GM12872 (cell line): Measurements from ENCODE around the gene MAB21L3.

Source experiments
- CTCF ChIP-seq: IDR thresholded peaks from 3 replicates; pipeline ENCODE4 v1.5.1; 2011; ENCODE audit warnings: low read depth, mild to moderate bottlenecking, low read length, moderate library complexity; ENCODE audit not compliant: insufficient read depth

Gene MAB21L3

DNA sequence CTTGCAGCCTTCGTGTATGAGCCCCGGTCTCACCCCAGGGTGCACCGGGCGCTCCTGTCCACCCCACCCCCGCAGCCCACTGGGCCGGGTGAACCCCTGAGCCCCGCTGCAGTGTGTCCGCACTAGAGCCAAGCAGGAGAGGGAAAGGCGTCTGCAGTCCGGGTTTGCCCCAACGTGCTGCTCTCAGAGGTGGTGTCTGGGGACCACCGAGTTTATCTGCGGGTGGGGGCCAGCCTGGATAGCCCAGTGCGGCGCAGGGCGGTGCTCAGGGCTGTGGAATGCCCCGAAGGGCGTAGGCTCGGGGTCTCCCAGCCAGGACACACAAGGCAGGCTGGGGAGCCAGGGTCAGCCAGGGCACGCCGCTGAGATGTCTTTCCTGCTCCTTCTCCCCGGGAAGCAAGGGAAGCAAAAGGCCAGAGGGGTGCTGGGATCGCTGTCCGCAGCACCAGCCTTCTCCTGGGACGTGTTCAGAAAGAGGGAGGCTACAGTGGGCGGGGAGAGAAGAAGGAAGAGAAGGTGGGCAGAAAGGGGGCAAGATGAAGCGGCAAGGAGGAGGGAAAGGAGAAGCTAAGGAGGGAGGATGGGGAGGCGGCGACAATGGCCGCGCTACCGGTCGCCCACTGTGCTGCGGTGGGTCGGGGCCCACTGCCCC is 56.6 kb downstream of the MAB21L3 start:
- TF ChIP-seq CTCF = no peak

DNA sequence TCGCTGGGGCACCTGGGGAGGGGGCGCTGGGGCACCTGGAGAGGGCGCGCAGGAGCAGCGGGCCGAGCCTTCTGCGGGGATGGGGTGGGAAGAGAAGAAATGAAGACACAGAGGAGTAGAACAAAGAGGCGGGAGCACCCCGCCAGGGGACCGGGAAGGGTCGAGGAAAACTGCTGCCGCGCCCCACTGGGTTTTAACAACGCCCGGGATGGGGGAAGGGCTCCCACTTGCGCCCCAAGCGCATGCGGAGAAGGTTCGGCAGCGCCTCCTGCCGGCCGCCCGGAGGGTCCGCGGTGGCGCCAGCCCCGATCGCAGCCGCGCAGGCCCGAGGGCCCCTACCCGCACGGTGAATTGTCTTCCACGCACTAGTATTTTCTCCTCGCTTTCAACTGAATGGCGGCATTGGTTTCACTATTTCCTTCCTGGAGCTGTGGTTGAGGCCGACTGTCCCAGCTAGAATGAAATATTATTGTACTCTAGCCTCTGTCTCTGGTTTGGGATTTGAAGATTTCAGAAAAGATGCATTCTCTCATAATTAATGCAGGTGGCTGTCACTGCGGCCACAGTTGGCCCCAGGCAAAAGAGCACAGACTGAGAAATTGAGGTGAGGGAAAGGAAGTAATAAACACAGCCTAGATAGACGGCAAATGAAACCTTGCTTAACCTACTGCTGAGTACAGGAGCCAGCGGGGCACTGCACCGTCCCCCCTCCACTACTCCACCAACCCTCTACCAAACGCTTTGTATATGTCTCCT is 57.3 kb downstream of the MAB21L3 start:
- TF ChIP-seq CTCF = peak; percentile 96

GRCh38 chr1:116169898-116170297 is 58.7 kb downstream of the MAB21L3 start:
- no peak for TF ChIP-seq CTCF

- TF ChIP-seq CTCF = no peak
These were observed 59.8 kb downstream of the MAB21L3 start for GRCh38 chr1:116170721-116171589.

- no peak for TF ChIP-seq CTCF
These were observed 61.5 kb downstream of the MAB21L3 start for GRCh38 chr1:116172666-116173065.

DNA sequence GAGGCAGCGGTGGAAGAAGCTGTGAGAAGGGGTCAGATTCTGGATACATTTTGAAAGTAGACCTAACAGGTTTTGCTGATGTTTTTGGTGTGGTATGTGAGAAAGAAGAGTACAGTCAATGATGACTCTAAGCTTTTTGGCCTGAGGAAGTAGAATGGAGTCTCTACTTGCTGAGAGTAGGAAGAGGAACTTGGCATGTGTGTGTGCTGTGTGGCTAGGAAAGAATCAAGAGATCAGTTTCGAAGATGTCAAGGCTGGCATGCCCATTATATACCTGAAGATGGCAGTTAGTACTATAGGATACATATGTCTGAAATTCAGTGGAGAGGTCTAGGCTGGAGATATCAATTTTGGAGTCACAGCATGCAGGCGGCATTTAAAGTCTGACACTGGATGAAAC is 64.4 kb downstream of the MAB21L3 start:
- TF ChIP-seq CTCF = no peak

DNA sequence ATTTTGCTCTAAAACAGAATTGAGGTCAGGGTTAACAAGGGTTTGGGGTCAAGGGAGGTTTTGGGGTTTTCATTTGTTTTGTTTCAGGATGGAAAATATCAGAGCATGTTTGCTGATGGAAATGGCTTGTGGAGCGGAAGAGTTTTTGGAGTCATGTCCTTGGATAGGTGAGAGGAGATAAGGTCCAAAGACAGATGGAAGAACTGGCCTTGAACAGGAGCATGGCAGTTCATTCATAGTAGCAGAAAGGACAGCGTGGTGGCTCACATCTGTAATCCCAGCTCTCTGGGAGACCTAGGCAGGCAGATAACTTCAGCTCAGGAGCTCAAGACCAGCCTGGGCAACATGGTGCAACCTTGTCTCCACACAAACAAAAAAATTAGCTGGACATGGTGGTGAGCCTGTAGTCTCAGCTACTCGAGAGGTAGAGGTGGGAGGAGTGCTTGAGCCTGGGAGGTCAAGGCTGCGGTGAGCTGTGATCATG is 65.1 kb downstream of the MAB21L3 start:
- no peak for TF ChIP-seq CTCF
